IPS-15b (cell line): Measurements from ENCODE around the gene HP.
A peak's percentile ranks its signal among the peaks of the same experiment; 100 is the strongest.

ENCODE experiments used
- H3K27me3 ChIP-seq: one replicate; pipeline ENCODE4 v1.6.1; 2013; ENCODE audit warnings: low read length; ENCODE audit not compliant: control insufficient read depth, insufficient read depth
- H3K36me3 ChIP-seq: one replicate; pipeline ENCODE4 v1.6.1; 2013; ENCODE audit warnings: low read length; ENCODE audit not compliant: control insufficient read depth, insufficient read depth
- H3K4me1 ChIP-seq: one replicate; pipeline ENCODE4 v1.6.1; 2013; ENCODE audit warnings: mild to moderate bottlenecking, low read length; ENCODE audit not compliant: control insufficient read depth, insufficient read depth
- H3K4me3 ChIP-seq: one replicate; pipeline ENCODE4 v1.5.1; 2013; ENCODE audit warnings: low read depth, low read length
- H3K9ac ChIP-seq: one replicate; pipeline ENCODE4 v1.6.1; 2013; ENCODE audit warnings: low read depth, mild to moderate bottlenecking, low read length
- H3K9me3 ChIP-seq: one replicate; pipeline ENCODE4 v1.6.1; 2013; ENCODE audit warnings: mild to moderate bottlenecking, low read length; ENCODE audit not compliant: control insufficient read depth, insufficient read depth

HP gene

GRCh38 chr16:72093448-72094265, 39.4 kb downstream of the HP start, which contains the start of the genes DHX38 and TXNL4B:
DHX38 (plus strand) TSS chr16:72093847; CDS start chr16:72096158, 2,311 bp downstream.
TXNL4B (minus strand) TSS chr16:72093620; CDS start chr16:72090749, 2,871 bp downstream.
- Histone ChIP-seq H3K9me3 (no peaks in the 10 kb centered on the region), H3K4me3 (peak within 1 kb of the TSS; percentile 97), H3K36me3 (peaks cover 11% of the 10 kb centered on the region), H3K4me1 (peaks cover 3% of the 10 kb centered on the region), H3K27me3 (no peaks in the 10 kb centered on the region), H3K9ac (peak within 1 kb of the TSS; percentile 93)

GRCh38 chr16:72094266-72094610, 39.9 kb downstream of the HP start:
- Histone ChIP-seq H3K36me3 (peaks cover 13% of the 10 kb centered on the region), H3K9ac (peak overlapping the region; percentile 93), H3K4me3 (peak overlapping the region; percentile 97), H3K27me3 (no peaks in the 10 kb centered on the region), H3K4me1 (peaks cover 3% of the 10 kb centered on the region), H3K9me3 (no peaks in the 10 kb centered on the region)

- Histone ChIP-seq H3K4me1 (peaks cover 3% of the 10 kb centered on the region), H3K9ac (no peak overlapping the region), H3K36me3 (peaks cover 50% of the 10 kb centered on the region), H3K4me3 (no peak overlapping the region), H3K27me3 (no peaks in the 10 kb centered on the region), H3K9me3 (no peaks in the 10 kb centered on the region)
Measured at GRCh38 chr16:72098936-72099335, 44.6 kb downstream of the HP start.

GRCh38 chr16:72099377-72099818, 45.1 kb downstream of the HP start:
- H3K4me3 ChIP-seq = no peak overlapping the region
- H3K4me1 ChIP-seq = peaks cover 3% of the 10 kb centered on the region
- peaks cover 55% of the 10 kb centered on the region for H3K36me3 ChIP-seq
- no peak overlapping the region for H3K9ac ChIP-seq
- H3K27me3 ChIP-seq = no peaks in the 10 kb centered on the region
- no peaks in the 10 kb centered on the region for H3K9me3 ChIP-seq

- H3K4me1 ChIP-seq = no peaks in the 10 kb centered on the region
- no peak overlapping the region for H3K4me3 ChIP-seq
- H3K9me3 ChIP-seq = no peaks in the 10 kb centered on the region
- no peaks in the 10 kb centered on the region for H3K27me3 ChIP-seq
- peaks cover 69% of the 10 kb centered on the region for H3K36me3 ChIP-seq
- H3K9ac ChIP-seq = no peak overlapping the region
Measured at GRCh38 chr16:72101195-72101594, 46.9 kb downstream of the HP start.

- Histone ChIP-seq H3K4me3 (no peak overlapping the region), H3K9me3 (no peaks in the 10 kb centered on the region), H3K27me3 (no peaks in the 10 kb centered on the region), H3K9ac (no peak overlapping the region), H3K4me1 (no peaks in the 10 kb centered on the region), H3K36me3 (peaks cover 83% of the 10 kb centered on the region)
Measured at GRCh38 chr16:72104905-72105304, 50.6 kb downstream of the HP start.

- H3K4me3 ChIP-seq = no peak overlapping the region
- no peaks in the 10 kb centered on the region for H3K27me3 ChIP-seq
- H3K9ac ChIP-seq = no peak overlapping the region
- no peaks in the 10 kb centered on the region for H3K4me1 ChIP-seq
- H3K36me3 ChIP-seq = peaks cover 85% of the 10 kb centered on the region
- no peaks in the 10 kb centered on the region for H3K9me3 ChIP-seq
Measured at GRCh38 chr16:72105978-72106377, 51.7 kb downstream of the HP start.

GRCh38 chr16:72107371-72107770, 53.1 kb downstream of the HP start:
- Histone ChIP-seq H3K9ac (no peak overlapping the region), H3K9me3 (no peaks in the 10 kb centered on the region), H3K4me3 (no peak overlapping the region), H3K27me3 (no peaks in the 10 kb centered on the region), H3K36me3 (peaks cover 81% of the 10 kb centered on the region), H3K4me1 (no peaks in the 10 kb centered on the region)

- Histone ChIP-seq H3K9ac (no peak overlapping the region), H3K4me3 (no peak overlapping the region), H3K9me3 (no peaks in the 10 kb centered on the region), H3K4me1 (no peaks in the 10 kb centered on the region), H3K36me3 (peaks cover 73% of the 10 kb centered on the region), H3K27me3 (no peaks in the 10 kb centered on the region)
Measured at GRCh38 chr16:72108353-72109102, 54.2 kb downstream of the HP start.

- no peak overlapping the region for H3K9ac ChIP-seq
Measured at GRCh38 chr16:72109300-72109699, 55.0 kb downstream of the HP start.

GRCh38 chr16:72109966-72110530, 55.7 kb downstream of the HP start:
- no peaks in the 10 kb centered on the region for H3K4me1 ChIP-seq
- H3K9ac ChIP-seq = no peak overlapping the region
- H3K9me3 ChIP-seq = no peaks in the 10 kb centered on the region
- no peaks in the 10 kb centered on the region for H3K27me3 ChIP-seq
- H3K4me3 ChIP-seq = no peak overlapping the region
- peaks cover 62% of the 10 kb centered on the region for H3K36me3 ChIP-seq

More at GRCh38 chr16:72109300-72109699, 55.0 kb downstream of the HP start:
- H3K36me3 ChIP-seq = peaks cover 65% of the 10 kb centered on the region
- H3K4me3 ChIP-seq = no peak overlapping the region
- H3K4me1 ChIP-seq = no peaks in the 10 kb centered on the region
- H3K27me3 ChIP-seq = no peaks in the 10 kb centered on the region
- H3K9me3 ChIP-seq = no peaks in the 10 kb centered on the region
